SK-N-SH (cell line): ENCODE measurements around the gene CHD9. TPM values are rescaled to one million over a fixed set of nuclear protein-coding genes. Genes with fewer than 3 reads are reported as not detected.

Source experiments
- CTCF ChIA-PET: fragments of 300-600, 350-600 bp; formaldehyde crosslinking; extraction: SDS; loops from one replicate; lab custom pipeline; 2021; lab: Yijun Ruan, JAX
- POLR2A ChIA-PET: fragments of 350-600 bp; sonication (Branson Sonifier 250); formaldehyde crosslinking; extraction: SDS; loops from one replicate; lab custom pipeline; 2020; ENCODE audit warnings: antibody characterized with exemption, inconsistent platforms; lab: Yijun Ruan, JAX
- DNase-seq: peaks from one replicate; pipeline ENCODE4 v3.0.0; 2012
- H2AFZ ChIP-seq: fragments of 200-600 bp; sonication (generic); 2 replicates; pipeline ENCODE4 v1.8.1; 2016; ENCODE audit warnings: antibody characterized with exemption, mild to moderate bottlenecking, low read depth
- H3F3A ChIP-seq: fragments of 200-600 bp; sonication (generic); replicated peaks from 2 replicates; pipeline ENCODE3; 2016; ENCODE audit warnings: antibody characterized with exemption, mild to moderate bottlenecking; ENCODE audit not compliant: insufficient read depth
- H3K27ac ChIP-seq, 2 experiments: fragments of 200-500 bp in 1 of 2; fragments of 200-600 bp in 1 of 2; sonication (Bioruptor generic) in 1 of 2; sonication (generic), shearing (Covaris generic) in 1 of 2; 2 replicates each; pipeline versions ENCODE4 v1.5.1 to v1.6.1; 2014 to 2016; ENCODE audit warnings: low read depth in 2 of 2, inconsistent platforms in 1 of 2, low read length in 1 of 2, mild to moderate bottlenecking in 1 of 2, mixed read lengths in 1 of 2
- H3K27me3 ChIP-seq: fragments of 200-600 bp; sonication (generic), shearing (Covaris generic); 2 replicates; pipeline ENCODE4 v1.6.1; 2016; ENCODE audit warnings: mixed run types; ENCODE audit not compliant: insufficient read depth
- H3K36me3 ChIP-seq, 2 experiments: fragments of 200-500 bp in 1 of 2; fragments of 200-600 bp in 1 of 2; sonication (Bioruptor generic) in 1 of 2; sonication (generic) in 1 of 2; replicated peaks in 1 of 2; 2 replicates each; pipeline versions ENCODE3 to v1.5.1; 2014 to 2016; ENCODE audit warnings: low read length in 1 of 2, mild to moderate bottlenecking in 1 of 2; ENCODE audit not compliant: insufficient read depth in 2 of 2, control insufficient read depth in 1 of 2
- H3K4me1 ChIP-seq, 2 experiments: fragments of 200-500 bp in 1 of 2; fragments of 200-600 bp in 1 of 2; sonication (Bioruptor generic) in 1 of 2; sonication (generic), shearing (Covaris generic) in 1 of 2; 2 replicates each; pipeline versions ENCODE4 v1.5.1 to v1.6.1; 2014 to 2016; ENCODE audit warnings: low read depth in 1 of 2, low read length in 1 of 2, mixed run types in 1 of 2; ENCODE audit not compliant: insufficient read depth in 2 of 2, control insufficient read depth in 1 of 2
- H3K4me2 ChIP-seq: fragments of 200-600 bp; sonication (generic), shearing (Covaris generic); 2 replicates; pipeline ENCODE4 v1.6.1; 2017; ENCODE audit warnings: mixed run types
- H3K4me3 ChIP-seq, 2 experiments: fragments of 200-500 bp in 1 of 2; fragments of 200-600 bp in 1 of 2; sonication (Bioruptor generic) in 1 of 2; sonication (generic), shearing (Covaris generic) in 1 of 2; 2 replicates each; pipeline versions ENCODE4 v1.5.1 to v1.8.1; 2014 to 2016; ENCODE audit warnings: low read depth in 2 of 2, inconsistent platforms in 1 of 2, low read length in 1 of 2, mild to moderate bottlenecking in 1 of 2, mixed read lengths in 1 of 2, moderate library complexity in 1 of 2
- H3K79me2 ChIP-seq: fragments of 200-600 bp; sonication (generic); 2 replicates; pipeline ENCODE4 v1.8.1; 2017; ENCODE audit warnings: mild to moderate bottlenecking; ENCODE audit not compliant: insufficient read depth
- H3K9ac ChIP-seq: fragments of 200-600 bp; sonication (generic); 2 replicates; pipeline ENCODE4 v1.6.1; 2017; ENCODE audit warnings: mixed run types
- H3K9me2 ChIP-seq: fragments of 200-600 bp; sonication (generic); 2 replicates; pipeline ENCODE4 v1.6.1; 2017; ENCODE audit warnings: mixed run types
- H3K9me3 ChIP-seq: fragments of 200-600 bp; sonication (generic); 2 replicates; pipeline ENCODE4 v1.6.1; 2017; ENCODE audit warnings: mixed run types, mild to moderate bottlenecking, moderate library complexity
- H4K20me1 ChIP-seq: fragments of 200-600 bp; sonication (generic); 2 replicates; pipeline ENCODE4 v1.6.1; 2017; ENCODE audit warnings: mild to moderate bottlenecking, mixed run types; ENCODE audit not compliant: insufficient read depth
- CTCF ChIP-seq: fragments of 200-600 bp; sonication (generic); IDR thresholded peaks from 2 replicates; pipeline ENCODE4 v1.6.1; 2017; ENCODE audit warnings: antibody characterized with exemption, mild to moderate bottlenecking, moderate library complexity
- ELF1 ChIP-seq: IDR thresholded peaks from 2 replicates; pipeline ENCODE4 v1.4.0; 2012
- EP300 ChIP-seq, 2 experiments: IDR thresholded peaks; 2 replicates each; pipeline versions ENCODE4 v1.4.0 to v1.6.1; 2012; ENCODE audit warnings: borderline replicate concordance in 1 of 2, low read depth in 1 of 2, low read length in 1 of 2
- EZH2phosphoT487 ChIP-seq: fragments of 200-600 bp; sonication (generic); IDR thresholded peaks from 2 replicates; pipeline ENCODE4 v1.6.1; 2017; ENCODE audit warnings: low read depth, mixed run types, mild to moderate bottlenecking, antibody characterized with exemption, moderate library complexity, borderline replicate concordance
- FOSL2 ChIP-seq: IDR thresholded peaks from 2 replicates; pipeline ENCODE4 v1.4.0; 2012; ENCODE audit warnings: low read depth, mild to moderate bottlenecking, moderate library complexity, borderline replicate concordance
- FOXJ3 ChIP-seq: sonication (generic); formaldehyde crosslinking; IDR thresholded peaks from 2 replicates; pipeline ENCODE4 v1.5.1; 2020; ENCODE audit warnings: mild to moderate bottlenecking, missing genetic modification reagents
- GABPA ChIP-seq: IDR thresholded peaks from 2 replicates; pipeline ENCODE4 v1.4.0; 2012; ENCODE audit warnings: low read depth, mild to moderate bottlenecking
- GATA2 ChIP-seq: sonication (generic); formaldehyde crosslinking; IDR thresholded peaks from 2 replicates; pipeline ENCODE4 v1.5.0; 2020; ENCODE audit warnings: mild to moderate bottlenecking, missing genetic modification reagents
- IRF3 ChIP-seq: fragments of 150-350 bp; IDR thresholded peaks from 2 replicates; pipeline ENCODE4 v1.6.1; 2016; ENCODE audit warnings: mild to moderate bottlenecking, low read depth, low read length
- JUND ChIP-seq: IDR thresholded peaks from 2 replicates; pipeline ENCODE4 v1.4.0; 2012
- MAX ChIP-seq: IDR thresholded peaks from 2 replicates; pipeline ENCODE4 v1.4.0; 2012; ENCODE audit warnings: low read depth
- MEF2A ChIP-seq: IDR thresholded peaks from 2 replicates; pipeline ENCODE4 v1.4.0; 2012; ENCODE audit warnings: low read depth, borderline replicate concordance
- MXI1 ChIP-seq: IDR thresholded peaks from 2 replicates; pipeline ENCODE4 v1.6.1; 2012; ENCODE audit warnings: mild to moderate bottlenecking, low read depth, low read length, improper control_type of control experiment
- NFIC ChIP-seq: IDR thresholded peaks from 2 replicates; pipeline ENCODE4 v1.4.0; 2012; ENCODE audit warnings: borderline replicate concordance
- PBX3 ChIP-seq: IDR thresholded peaks from 2 replicates; pipeline ENCODE4; 2012
- POLR2AphosphoS5 ChIP-seq: IDR thresholded peaks from 2 replicates; pipeline ENCODE4 v1.6.1; 2012; ENCODE audit warnings: low read depth, low read length
- RAD21 ChIP-seq: IDR thresholded peaks from 2 replicates; pipeline ENCODE4 v1.6.1; 2012; ENCODE audit warnings: mild to moderate bottlenecking, low read length
- RCOR1 ChIP-seq: fragments of 150-350 bp; IDR thresholded peaks from 2 replicates; pipeline ENCODE4 v1.6.1; 2017; ENCODE audit warnings: antibody characterized with exemption, low read length
- RFX5 ChIP-seq: IDR thresholded peaks from 2 replicates; pipeline ENCODE4 v1.6.1; 2012; ENCODE audit warnings: mild to moderate bottlenecking, improper control_type of control experiment, low read length
- RXRA ChIP-seq: IDR thresholded peaks from 2 replicates; pipeline ENCODE4 v1.4.0; 2012; ENCODE audit warnings: low read depth, mild to moderate bottlenecking, borderline replicate concordance
- SIN3A ChIP-seq: IDR thresholded peaks from 2 replicates; pipeline ENCODE4 v1.6.1; 2012; ENCODE audit warnings: low read depth, mild to moderate bottlenecking, low read length, moderate library complexity, borderline replicate concordance
- SMC3 ChIP-seq: IDR thresholded peaks from 2 replicates; pipeline ENCODE4 v1.6.1; 2012; ENCODE audit warnings: low read depth, low read length, improper control_type of control experiment
- TAF1 ChIP-seq: IDR thresholded peaks from 2 replicates; pipeline ENCODE4 v1.6.1; 2012; ENCODE audit warnings: low read depth, mild to moderate bottlenecking, low read length, moderate library complexity, borderline replicate concordance
- TCF12 ChIP-seq: IDR thresholded peaks from 2 replicates; pipeline ENCODE4 v1.4.0; 2012
- TEAD4 ChIP-seq: IDR thresholded peaks from 2 replicates; pipeline ENCODE4 v1.4.0; 2012; ENCODE audit warnings: mild to moderate bottlenecking, borderline replicate concordance; ENCODE audit not compliant: insufficient read depth
- YY1 ChIP-seq: IDR thresholded peaks from 2 replicates; pipeline ENCODE4 v1.4.0; 2012; ENCODE audit warnings: low read depth, mild to moderate bottlenecking
- ZBTB33 ChIP-seq: IDR thresholded peaks from 2 replicates; pipeline ENCODE4 v1.4.0; 2012; ENCODE audit warnings: low read depth, borderline replicate concordance
- WGBS: methylation state at CpG from one replicate; pipeline ENCODE4 v1.1.6; 2017; ENCODE audit warnings: low lambda C conversion rate; 5-methylcytosine and 5-hydroxymethylcytosine counted together
- polyA plus RNA-seq, 3 experiments: library from polyadenylated mRNA; depleted of rRNA; stranded (reverse); fragments of >200 nt; gene quantifications; 2 replicates each; pipeline ENCODE4 v1.2.3, GENCODE V29; 2012

CHD9 gene
- polyA plus RNA-seq (2012; rRNA removed): 6.2 and 9.2 TPM in 2 replicates
- polyA plus RNA-seq (2012; cell fraction: cytosol; rRNA removed): 8.2 and 10.6 TPM in 2 replicates
- polyA plus RNA-seq (2012; cell fraction: nucleus; rRNA removed): 10.2 and 20.1 TPM in 2 replicates

GRCh38 chr16:53054670-53055485 lies at the start of gene CHD9:
CHD9 (plus strand) TSS chr16:53054991; CDS start chr16:53156090, 101,099 bp downstream.
- Histone ChIP-seq H3K9me3 (no peaks in the 10 kb centered on the region), H2AFZ (peak within 1 kb of the TSS; percentile 91; the same call in 1 of the 2 replicates), H3K27ac (peak within 1 kb of the TSS; percentile 88 to 91), H3F3A (peaks cover 16% of the 10 kb centered on the region), H3K4me1 (peaks cover 12 to 14% of the 10 kb centered on the region in 2 experiments; a peak in 2 of 4 replicates), H3K4me3 (peak within 1 kb of the TSS; percentile 57 to 95), H3K79me2 (peaks cover 63% of the 10 kb centered on the region), H3K27me3 (no peaks in the 10 kb centered on the region), H3K9me2 (no peaks in the 10 kb centered on the region), H4K20me1 (no peaks in the 10 kb centered on the region), H3K36me3 (no peaks in the 10 kb centered on the region), H3K4me2 (peak within 1 kb of the TSS; percentile 95), H3K9ac (peak within 1 kb of the TSS; percentile 76)
- POLR2A ChIA-PET: interaction anchor here (1.0 to 2.1 kb wide), 6 partner anchors 17 to 153 kb away, joined by 4 to 18 read pairs (median 6); no protein-coding TSS in a partner anchor
- DNase-seq: peak; percentile 93
- WGBS: 2% methylated on average over 21 of the region's 62 CpGs
- CTCF ChIA-PET: interaction anchor here (0.6 to 5.2 kb wide), 59 partner anchors 10 to 987 kb away, joined by 3 to 50 read pairs (median 6); no protein-coding TSS in a partner anchor
- TF ChIP-seq ZBTB33 (no peak), MXI1 (peak; percentile 96), RCOR1 (no peak), CTCF (peak; percentile 92), EP300 (IDR thresholded peaks at IDR 0.05; ENCODE audit: borderline replicate concordance in 1 of 2, low read depth in 1 of 2, low read length in 1 of 2) (no peak; a peak in 1 of 4 replicates), POLR2AphosphoS5 (peak; percentile 41; the same call in 1 of the 2 replicates), TEAD4 (0 out of 2 replicates have a peak, but pooled peaks have one; percentile 49), JUND (no peak), NFIC (no peak; the same call in 1 of the 2 replicates), RFX5 (no peak), SMC3 (peak; percentile 94), MEF2A (no peak), TCF12 (peak; percentile 8; the same call in 1 of the 2 replicates), FOSL2 (peak; percentile 2; the same call in 1 of the 2 replicates), SIN3A (peak; percentile 92), YY1 (no peak), PBX3 (no peak), ELF1 (peak; percentile 62), EZH2phosphoT487 (no peak), FOXJ3 (CRISPR knock-in tag) (peak; percentile 26; the same call in 1 of the 2 replicates), RAD21 (peak; percentile 95), MAX (peak; percentile 75), RXRA (peak; percentile 11; the same call in 1 of the 2 replicates), IRF3 (no peak), GATA2 (CRISPR knock-in tag) (no peak; the same call in 1 of the 2 replicates), TAF1 (peak; percentile 35; the same call in 1 of the 2 replicates), GABPA (peak; percentile 61)
